ENCODE results near the gene MPRIP. TPM values are rescaled to one million over a fixed set of nuclear protein-coding genes. Genes with fewer than 3 reads are reported as not detected.

MPRIP gene
- total RNA-seq, 1 experiment from 2014 or later: 284 TPM

GRCh38 chr17:17151962-17152361 lies 109.7 kb downstream of the MPRIP start:
- Histone ChIP-seq H3K27me3 (replicated peaks; ENCODE audit: control insufficient read depth, insufficient read depth, low read length) (no peaks in the 10 kb centered on the region), H3K36me3 (ENCODE audit: control insufficient read depth, insufficient read depth, low read length) (peaks cover 9% of the 10 kb centered on the region), H3K4me3 (ENCODE audit: low read depth, low read length) (no peak overlapping the region), H3K9me3 (no peaks in the 10 kb centered on the region), H3K4me1 (no peaks in the 10 kb centered on the region)
- no peak overlapping the region for H3K4me3 Mint-ChIP-seq (ENCODE audit: unreplicated experiment)
- no peaks in the 10 kb centered on the region for H3K27me3 Mint-ChIP-seq (ENCODE audit: insufficient read depth, unreplicated experiment)
- CTCF ChIA-PET: no interaction called here
- intact Hi-C loops (cut with micrococcal nuclease; ENCODE audit: unreplicated experiment): no loop called here
- DNase-seq: no peak
- H3K27ac Mint-ChIP-seq (ENCODE audit: unreplicated experiment): no peak overlapping the region
- H3K4me1 Mint-ChIP-seq (ENCODE audit: low read depth, unreplicated experiment): no peaks in the 10 kb centered on the region
- no TSS peak for BruUV-seq (replicated peaks)
- POLR2A ChIA-PET: no interaction called here
- TF ChIP-seq CTCF (IDR thresholded peaks at IDR 0.05; ENCODE audit: insufficient read depth in 1 of 2, low read depth in 1 of 2, low read length in 1 of 2, severe bottlenecking in 1 of 2, unreplicated experiment in 1 of 2): no peak
- no peaks in the 10 kb centered on the region for H3K9me3 Mint-ChIP-seq (ENCODE audit: unreplicated experiment)
- H3K36me3 Mint-ChIP-seq (ENCODE audit: insufficient read depth, unreplicated experiment): peaks cover 95% of the 10 kb centered on the region

- Histone ChIP-seq H3K4me1 (no peaks in the 10 kb centered on the region), H3K27me3 (replicated peaks; ENCODE audit: control insufficient read depth, insufficient read depth, low read length) (no peaks in the 10 kb centered on the region), H3K9me3 (no peaks in the 10 kb centered on the region), H3K4me3 (ENCODE audit: low read depth, low read length) (no peak overlapping the region), H3K36me3 (ENCODE audit: control insufficient read depth, insufficient read depth, low read length) (peaks cover 9% of the 10 kb centered on the region)
- TF ChIP-seq CTCF (IDR thresholded peaks at IDR 0.05; ENCODE audit: insufficient read depth in 1 of 2, low read depth in 1 of 2, low read length in 1 of 2, severe bottlenecking in 1 of 2, unreplicated experiment in 1 of 2): no peak
- no peaks in the 10 kb centered on the region for H3K4me1 Mint-ChIP-seq (ENCODE audit: low read depth, unreplicated experiment)
- H3K27ac Mint-ChIP-seq (ENCODE audit: unreplicated experiment): no peak overlapping the region
- no peak overlapping the region for H3K4me3 Mint-ChIP-seq (ENCODE audit: unreplicated experiment)
- intact Hi-C loops (cut with micrococcal nuclease; ENCODE audit: unreplicated experiment): no loop called here
- no peaks in the 10 kb centered on the region for H3K9me3 Mint-ChIP-seq (ENCODE audit: unreplicated experiment)
- ChIA-PET POLR2A (no interaction called here), CTCF (no interaction called here)
- H3K36me3 Mint-ChIP-seq (ENCODE audit: insufficient read depth, unreplicated experiment): peaks cover 93% of the 10 kb centered on the region
- BruUV-seq (replicated peaks): no TSS peak
- DNase-seq: no peak
- H3K27me3 Mint-ChIP-seq (ENCODE audit: insufficient read depth, unreplicated experiment): no peaks in the 10 kb centered on the region
Measured at GRCh38 chr17:17152385-17152784, 110.1 kb downstream of the MPRIP start.

- intact Hi-C loops (cut with micrococcal nuclease; ENCODE audit: unreplicated experiment): no loop called here
- Histone ChIP-seq H3K27me3 (replicated peaks; ENCODE audit: control insufficient read depth, insufficient read depth, low read length) (no peaks in the 10 kb centered on the region), H3K9me3 (no peaks in the 10 kb centered on the region), H3K4me1 (no peaks in the 10 kb centered on the region), H3K36me3 (ENCODE audit: control insufficient read depth, insufficient read depth, low read length) (peaks cover 9% of the 10 kb centered on the region), H3K4me3 (ENCODE audit: low read depth, low read length) (no peak overlapping the region)
- H3K4me1 Mint-ChIP-seq (ENCODE audit: low read depth, unreplicated experiment): no peaks in the 10 kb centered on the region
- ChIA-PET CTCF (no interaction called here), POLR2A (no interaction called here)
- H3K4me3 Mint-ChIP-seq (ENCODE audit: unreplicated experiment): no peak overlapping the region
- DNase-seq: no peak
- BruUV-seq (replicated peaks): no TSS peak
- no peaks in the 10 kb centered on the region for H3K9me3 Mint-ChIP-seq (ENCODE audit: unreplicated experiment)
- H3K27ac Mint-ChIP-seq (ENCODE audit: unreplicated experiment): no peak overlapping the region
- no peaks in the 10 kb centered on the region for H3K27me3 Mint-ChIP-seq (ENCODE audit: insufficient read depth, unreplicated experiment)
- H3K36me3 Mint-ChIP-seq (ENCODE audit: insufficient read depth, unreplicated experiment): peaks cover 91% of the 10 kb centered on the region
- TF ChIP-seq CTCF (IDR thresholded peaks at IDR 0.05; ENCODE audit: insufficient read depth in 1 of 2, low read depth in 1 of 2, low read length in 1 of 2, severe bottlenecking in 1 of 2, unreplicated experiment in 1 of 2): no peak
Measured at GRCh38 chr17:17153071-17153470, 110.8 kb downstream of the MPRIP start.
